ENCODE results near the gene TRIM9.
A peak's percentile ranks its signal among the peaks of the same experiment; 100 is the strongest.
"Not testable (repeated sequence)": the region's sequence is repeated elsewhere in the genome, so short reads cannot be mapped to it uniquely, and the experiment has no call there.

The TRIM9 gene

GRCh38 chr14:50964683-50965390 is 130.1 kb downstream of the TRIM9 start:
- TF ChIP-seq, protein P1, sequence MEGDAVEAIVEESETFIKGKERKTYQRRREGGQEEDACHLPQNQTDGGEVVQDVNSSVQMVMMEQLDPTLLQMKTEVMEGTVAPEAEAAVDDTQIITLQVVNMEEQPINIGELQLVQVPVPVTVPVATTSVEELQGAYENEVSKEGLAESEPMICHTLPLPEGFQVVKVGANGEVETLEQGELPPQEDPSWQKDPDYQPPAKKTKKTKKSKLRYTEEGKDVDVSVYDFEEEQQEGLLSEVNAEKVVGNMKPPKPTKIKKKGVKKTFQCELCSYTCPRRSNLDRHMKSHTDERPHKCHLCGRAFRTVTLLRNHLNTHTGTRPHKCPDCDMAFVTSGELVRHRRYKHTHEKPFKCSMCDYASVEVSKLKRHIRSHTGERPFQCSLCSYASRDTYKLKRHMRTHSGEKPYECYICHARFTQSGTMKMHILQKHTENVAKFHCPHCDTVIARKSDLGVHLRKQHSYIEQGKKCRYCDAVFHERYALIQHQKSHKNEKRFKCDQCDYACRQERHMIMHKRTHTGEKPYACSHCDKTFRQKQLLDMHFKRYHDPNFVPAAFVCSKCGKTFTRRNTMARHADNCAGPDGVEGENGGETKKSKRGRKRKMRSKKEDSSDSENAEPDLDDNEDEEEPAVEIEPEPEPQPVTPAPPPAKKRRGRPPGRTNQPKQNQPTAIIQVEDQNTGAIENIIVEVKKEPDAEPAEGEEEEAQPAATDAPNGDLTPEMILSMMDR (IDR thresholded peaks at IDR 0.05; ENCODE audit: low read length, missing control alignments) = no peak
- no peak overlapping the region for H3K4me3 ChIP-seq (replicated peaks; ENCODE audit: low read depth, low read length)
- DNase-seq (ENCODE audit: low read depth) = peak; percentile 98

DNA sequence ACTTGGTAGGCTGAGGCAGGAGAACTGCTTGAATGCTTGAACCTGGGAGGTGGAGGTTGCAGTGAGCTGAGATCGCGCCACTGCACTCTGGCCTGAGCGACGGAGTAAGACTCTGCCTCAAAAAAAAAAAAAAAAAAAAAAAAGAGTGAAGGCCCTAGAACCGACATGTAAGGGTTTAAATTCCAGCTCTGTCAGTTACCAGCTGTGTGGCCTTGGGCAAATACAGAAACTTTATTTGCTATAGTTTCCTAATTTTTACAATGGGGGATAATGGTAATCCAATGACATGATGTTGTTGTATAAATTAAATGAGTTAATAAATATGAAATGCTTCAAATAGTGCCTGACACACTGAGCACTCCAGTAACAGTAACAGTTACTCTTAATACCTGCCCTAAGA is 131.0 kb downstream of the TRIM9 start:
- TF ChIP-seq, protein P1 (IDR thresholded peaks at IDR 0.05; ENCODE audit: low read length, missing control alignments) = no peak
- H3K4me3 ChIP-seq (replicated peaks; ENCODE audit: low read depth, low read length) = no peak overlapping the region
- DNase-seq (ENCODE audit: low read depth) = no peak

- TF ChIP-seq, protein P1 (IDR thresholded peaks at IDR 0.05; ENCODE audit: low read length, missing control alignments) = no peak
- DNase-seq (ENCODE audit: low read depth) = peak; percentile 92
- H3K4me3 ChIP-seq (replicated peaks; ENCODE audit: low read depth, low read length) = no peak overlapping the region
These were observed 133.2 kb downstream of the TRIM9 start for GRCh38 chr14:50961605-50962221.

GRCh38 chr14:50957296-50957695 is 137.6 kb downstream of the TRIM9 start:
- TF ChIP-seq, protein P1 (IDR thresholded peaks at IDR 0.05; ENCODE audit: low read length, missing control alignments) = no peak
- peak; percentile 70 for DNase-seq (ENCODE audit: low read depth)
- H3K4me3 ChIP-seq (replicated peaks; ENCODE audit: low read depth, low read length) = no peak overlapping the region

DNA sequence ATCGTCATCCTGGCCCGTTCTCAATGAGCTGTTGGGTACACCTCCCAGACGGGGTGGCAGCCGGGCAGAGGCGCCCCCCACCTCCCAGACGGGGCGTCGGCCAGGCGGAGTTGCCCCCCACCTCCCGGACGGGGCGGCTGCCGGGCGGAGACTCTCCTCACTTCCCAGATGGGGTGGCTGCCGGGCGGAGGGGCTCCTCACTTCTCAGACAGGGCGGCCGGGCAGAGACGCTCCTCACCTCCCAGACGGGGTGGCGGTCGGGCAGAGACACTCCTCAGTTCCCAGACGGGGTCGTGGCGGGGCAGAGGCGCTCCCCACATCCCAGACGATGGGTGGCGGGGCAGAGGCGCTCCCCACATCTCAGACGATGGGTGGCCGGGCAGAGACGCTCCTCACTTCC is 138.5 kb downstream of the TRIM9 start:
- not testable (repeated sequence) for DNase-seq (ENCODE audit: low read depth); H3K4me3 ChIP-seq (replicated peaks; ENCODE audit: low read depth, low read length)

DNA sequence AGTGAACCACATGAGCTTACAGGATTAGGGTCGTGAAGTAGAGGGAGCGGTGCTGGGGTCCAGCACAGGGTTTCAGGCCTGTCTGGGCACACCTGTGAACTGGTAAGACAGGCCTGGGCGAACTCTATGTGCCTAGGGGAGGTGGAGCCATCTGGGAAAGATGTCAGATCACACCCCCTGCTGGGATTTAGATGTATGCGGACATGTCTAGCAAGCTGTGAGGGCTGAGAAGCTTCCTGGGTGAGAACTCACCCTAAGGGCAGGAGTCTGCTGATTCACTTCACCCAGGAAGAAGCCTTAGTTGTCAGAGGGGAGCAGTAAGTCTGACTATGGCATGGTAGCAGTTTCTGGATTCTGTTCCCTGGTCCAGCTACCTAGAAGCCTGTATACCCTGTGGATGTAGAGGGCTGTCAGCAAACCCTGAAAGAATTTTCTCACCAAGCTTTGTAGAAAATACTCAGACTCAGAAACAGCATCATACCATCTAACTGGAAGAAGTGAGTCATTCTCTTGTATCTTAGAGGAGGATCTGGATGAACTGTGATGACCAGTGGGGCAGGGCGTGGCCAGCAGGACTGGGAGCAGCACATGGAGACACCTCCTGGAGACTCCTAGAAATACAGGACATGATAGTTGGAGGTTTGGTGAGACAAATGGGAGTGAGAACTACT is 139.4 kb downstream of the TRIM9 start:
- peak; percentile 88 for DNase-seq (ENCODE audit: low read depth)
- no peak overlapping the region for H3K4me3 ChIP-seq (replicated peaks; ENCODE audit: low read depth, low read length)
- TF ChIP-seq, protein P1 (IDR thresholded peaks at IDR 0.05; ENCODE audit: low read length, missing control alignments) = peak; percentile 53

DNA sequence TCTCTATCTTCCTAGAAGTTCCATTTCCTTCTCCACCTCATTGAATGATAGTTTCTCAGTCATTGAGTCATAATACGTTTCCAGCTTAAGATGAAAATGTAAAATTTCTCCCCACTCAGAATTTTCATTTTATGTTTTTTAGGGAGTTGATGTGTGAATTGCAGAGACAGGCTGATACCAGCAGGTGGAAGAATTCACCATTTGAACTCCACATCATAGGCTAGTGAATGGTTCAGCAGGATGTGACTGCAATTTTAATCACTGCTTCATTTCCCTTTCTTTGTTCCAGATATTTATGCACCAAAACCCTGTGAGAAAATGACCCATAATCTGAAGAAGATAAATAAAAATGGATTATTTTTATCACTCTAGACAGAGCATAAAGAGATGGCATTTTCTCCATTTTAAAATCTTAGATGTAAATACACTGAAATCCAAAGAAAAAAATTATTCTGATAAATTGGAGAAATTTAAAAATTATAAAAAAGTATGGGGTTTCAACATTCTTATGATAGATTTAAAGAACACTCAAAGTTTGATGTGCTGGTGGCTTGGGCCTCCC is 140.0 kb downstream of the TRIM9 start:
- TF ChIP-seq, protein P1 (IDR thresholded peaks at IDR 0.05; ENCODE audit: low read length, missing control alignments) = peak; percentile 79
- DNase-seq (ENCODE audit: low read depth) = peak; percentile 83

More for the DNA sequence above, 140.0 kb downstream of the TRIM9 start:
- H3K4me3 ChIP-seq (replicated peaks; ENCODE audit: low read depth, low read length) = no peak overlapping the region

Data from fibroblast of pulmonary artery (primary cell).